Activated CD4-positive, alpha-beta T cell treated with anti-CD3 and anti-CD28 coated beads, Interleukin-2, Interleukin-6, amounts not matched to agents 100 ng/mL and 50 ng/mL, durations not matched to agents 16 hours and 8 hours (primary cell): ENCODE data around the gene SCN4A.
A peak's percentile ranks its signal among the peaks of the same experiment; 100 is the strongest.

Experiments used
- DNase-seq: peaks from one replicate; pipeline ENCODE4 v3.0.0-alpha.2; 2020

Gene SCN4A

GRCh38 chr17:64001763-64002529 is 29.2 kb upstream of the SCN4A start:
- DNase-seq: no peak

- no peak for DNase-seq
Observed at GRCh38 chr17:64001091-64001579, 28.4 kb upstream of the SCN4A start.

GRCh38 chr17:63999680-64000531 is 27.2 kb upstream of the SCN4A start:
- no peak for DNase-seq

GRCh38 chr17:63998721-63999679 is 26.3 kb upstream of the SCN4A start:
- no peak for DNase-seq

GRCh38 chr17:63998050-63998720 is 25.5 kb upstream of the SCN4A start, which contains the start of gene PRR29:
Gene PRR29, plus strand, starts transcription at chr17:63998351. Its CDS starts 14 bp downstream, at chr17:63998365.
- DNase-seq: peak; percentile 78

GRCh38 chr17:63997341-63998048 is 24.8 kb upstream of the SCN4A start:
- no peak for DNase-seq

GRCh38 chr17:63996430-63997182 is 23.9 kb upstream of the SCN4A start:
- DNase-seq: no peak

- DNase-seq: no peak
Observed at GRCh38 chr17:63995626-63996025, 22.9 kb upstream of the SCN4A start.

GRCh38 chr17:63993368-63993985 is 20.8 kb upstream of the SCN4A start:
- no peak for DNase-seq

GRCh38 chr17:63991611-63992010 is 18.9 kb upstream of the SCN4A start:
- DNase-seq: no peak

- DNase-seq: no peak
Observed at GRCh38 chr17:63989622-63990345, 17.1 kb upstream of the SCN4A start.

- DNase-seq: no peak
Observed at GRCh38 chr17:63988741-63989621, 16.3 kb upstream of the SCN4A start.

- DNase-seq: no peak
Observed at GRCh38 chr17:63988127-63988478, 15.4 kb upstream of the SCN4A start.

- DNase-seq: no peak
Observed at GRCh38 chr17:63987221-63988126, 14.8 kb upstream of the SCN4A start.

GRCh38 chr17:63986821-63987220 is 14.1 kb upstream of the SCN4A start:
- DNase-seq: no peak

GRCh38 chr17:63985387-63986140 is 12.8 kb upstream of the SCN4A start:
- no peak for DNase-seq
